AG04450 (cell line): ENCODE results near the gene BICD2. TPM values are rescaled to one million over a fixed set of nuclear protein-coding genes. Genes with fewer than 3 reads are reported as not detected.
A peak's percentile ranks its signal among the peaks of the same experiment; 100 is the strongest.

Experiments
- CTCF ChIA-PET: fragments of 300-600, 350-600 bp; formaldehyde crosslinking; extraction: SDS; loops from one replicate; lab custom pipeline; 2022; ENCODE audit warnings: antibody characterized with exemption, inconsistent platforms; lab: Charles Lee
- POLR2A ChIA-PET: fragments of 350-600 bp; formaldehyde crosslinking; extraction: SDS; loops from one replicate; lab custom pipeline; 2021; ENCODE audit warnings: antibody characterized with exemption, inconsistent platforms; lab: Yijun Ruan, JAX
- DNase-seq: peaks from one replicate; pipeline ENCODE4 v3.0.0-alpha.2; 2011; ENCODE audit warnings: low read depth, low spot score
- H3K27ac ChIP-seq: one replicate; pipeline ENCODE4 v1.5.1; 2012; ENCODE audit warnings: low read depth, low read length, control low read depth
- H3K27me3 ChIP-seq: one replicate; pipeline ENCODE4 v1.6.0; 2012; ENCODE audit warnings: low read length; ENCODE audit not compliant: control insufficient read depth, insufficient read depth
- H3K4me3 ChIP-seq: 2 replicates; pipeline ENCODE4 v1.5.1; 2011; ENCODE audit warnings: mild to moderate bottlenecking, low read depth, low read length, control low read depth
- H3K9me3 ChIP-seq: 2 replicates; pipeline ENCODE4 v1.5.1; 2012; ENCODE audit warnings: low read length; ENCODE audit not compliant: control insufficient read depth, insufficient read depth
- CTCF ChIP-seq: IDR thresholded peaks from 2 replicates; pipeline ENCODE4 v1.5.1; 2011; ENCODE audit warnings: low read depth, low read length, control low read depth, inconsistent platforms
- polyA plus RNA-seq: library from polyadenylated mRNA; depleted of rRNA; stranded (reverse); fragments of >200 nt; gene quantifications from 2 replicates; pipeline ENCODE4 v1.2.3, GENCODE V29; 2011

BICD2 gene
- polyA plus RNA-seq, 1 experiment = 11.2 TPM

GRCh38 chr9:92696619-92697018 is 68.0 kb downstream of the BICD2 start:
- Histone ChIP-seq H3K27ac (no peak overlapping the region), H3K27me3 (no peaks in the 10 kb centered on the region), H3K9me3 (peaks cover 3% of the 10 kb centered on the region; the same call in 1 of the 2 replicates), H3K4me3 (no peak overlapping the region)
- TF ChIP-seq CTCF = no peak
- DNase-seq = no peak
- ChIA-PET CTCF (no interaction called here), POLR2A (no interaction called here)

- H3K27ac ChIP-seq = no peak overlapping the region
- ChIA-PET CTCF (no interaction called here), POLR2A (no interaction called here)
- H3K9me3 ChIP-seq = peaks cover 4% of the 10 kb centered on the region; the same call in 1 of the 2 replicates
- H3K27me3 ChIP-seq = peaks cover 2% of the 10 kb centered on the region
- no peak overlapping the region for H3K4me3 ChIP-seq
- peak; percentile 26; the same call in 1 of the 2 replicates for TF ChIP-seq CTCF
- DNase-seq = no peak
These were observed 77.7 kb downstream of the BICD2 start for GRCh38 chr9:92686954-92687353.

GRCh38 chr9:92685022-92685421 is 79.6 kb downstream of the BICD2 start:
- no peak for DNase-seq
- Histone ChIP-seq H3K27ac (no peak overlapping the region), H3K27me3 (peaks cover 1% of the 10 kb centered on the region), H3K9me3 (no peaks in the 10 kb centered on the region; the same call in 1 of the 2 replicates), H3K4me3 (no peak overlapping the region)
- TF ChIP-seq CTCF = no peak
- ChIA-PET POLR2A (no interaction called here), CTCF (no interaction called here)

GRCh38 chr9:92682269-92682668 is 82.4 kb downstream of the BICD2 start:
- Histone ChIP-seq H3K27ac (no peak overlapping the region), H3K9me3 (no peaks in the 10 kb centered on the region; the same call in 1 of the 2 replicates), H3K4me3 (no peak overlapping the region), H3K27me3 (no peaks in the 10 kb centered on the region)
- no peak for DNase-seq
- CTCF ChIA-PET = no interaction called here
- POLR2A ChIA-PET = no interaction called here
- no peak for TF ChIP-seq CTCF

- H3K4me3 ChIP-seq = no peak overlapping the region
- ChIA-PET POLR2A (no interaction called here), CTCF (no interaction called here)
- H3K9me3 ChIP-seq = no peaks in the 10 kb centered on the region; the same call in 1 of the 2 replicates
- TF ChIP-seq CTCF = no peak
- no peak overlapping the region for H3K27ac ChIP-seq
- no peaks in the 10 kb centered on the region for H3K27me3 ChIP-seq
- no peak for DNase-seq
These were observed 84.2 kb downstream of the BICD2 start for GRCh38 chr9:92680166-92681119.
